ENCODE data around the gene TTC28. TPM values are rescaled to one million over a fixed set of nuclear protein-coding genes. Genes with fewer than 3 reads are reported as not detected.

TTC28 gene
- total RNA-seq, 1 donor from 2014 or later = 3.2 TPM

GRCh38 chr22:27978317-27978716 lies 701.3 kb downstream of the TTC28 start:
- DNase-seq (ENCODE audit: low read depth) = no peak

GRCh38 chr22:27976586-27976985 lies 703.1 kb downstream of the TTC28 start:
- DNase-seq (ENCODE audit: low read depth) = no peak

GRCh38 chr22:27975381-27976013 lies 704.1 kb downstream of the TTC28 start:
- DNase-seq (ENCODE audit: low read depth) = no peak

GRCh38 chr22:27973846-27974245 lies 705.8 kb downstream of the TTC28 start:
- no peak for DNase-seq (ENCODE audit: low read depth)

GRCh38 chr22:27972732-27973698 lies 706.6 kb downstream of the TTC28 start:
- no peak for DNase-seq (ENCODE audit: low read depth)

- no peak for DNase-seq (ENCODE audit: low read depth)
Measured at GRCh38 chr22:27971926-27972325, 707.7 kb downstream of the TTC28 start.

GRCh38 chr22:27970596-27971220 lies 708.9 kb downstream of the TTC28 start:
- no peak for DNase-seq (ENCODE audit: low read depth)

GRCh38 chr22:27966168-27967064 lies 713.2 kb downstream of the TTC28 start:
- no peak for DNase-seq (ENCODE audit: low read depth)

- peak; percentile 98 for DNase-seq (ENCODE audit: low read depth)
Measured at GRCh38 chr22:27962268-27963044, 717.2 kb downstream of the TTC28 start.

- DNase-seq (ENCODE audit: low read depth) = no peak
Measured at GRCh38 chr22:27961680-27962079, 718.0 kb downstream of the TTC28 start.

- no peak for DNase-seq (ENCODE audit: low read depth)
Measured at GRCh38 chr22:27961182-27961581, 718.5 kb downstream of the TTC28 start.

GRCh38 chr22:27959335-27960090 lies 720.1 kb downstream of the TTC28 start:
- no peak for DNase-seq (ENCODE audit: low read depth)

GRCh38 chr22:27952779-27953178 lies 726.9 kb downstream of the TTC28 start:
- DNase-seq (ENCODE audit: low read depth) = no peak

- peak; percentile 59 for DNase-seq (ENCODE audit: low read depth)
Measured at GRCh38 chr22:27952091-27952490, 727.5 kb downstream of the TTC28 start.

GRCh38 chr22:27949421-27949820 lies 730.2 kb downstream of the TTC28 start:
- DNase-seq (ENCODE audit: low read depth) = no peak

- no peak for DNase-seq (ENCODE audit: low read depth)
Measured at GRCh38 chr22:27948569-27948968, 731.1 kb downstream of the TTC28 start.

- DNase-seq (ENCODE audit: low read depth) = no peak
Measured at GRCh38 chr22:27947448-27947847, 732.2 kb downstream of the TTC28 start.

GRCh38 chr22:27941143-27941542 lies 738.5 kb downstream of the TTC28 start:
- no peak for DNase-seq (ENCODE audit: low read depth)

GRCh38 chr22:27937453-27937852 lies 742.2 kb downstream of the TTC28 start:
- DNase-seq (ENCODE audit: low read depth) = no peak
